Transverse colon (tissue), 4 donors: Measurements from ENCODE around the gene ZBTB7A.

Source experiments
- POLR2A ChIP-seq: fragments of 450-650 bp; IDR thresholded peaks from one replicate; pipeline ENCODE4 v1.6.1; 2016; ENCODE audit warnings: antibody characterized with exemption, mild to moderate bottlenecking, moderate library complexity
- POLR2AphosphoS5 ChIP-seq, 3 donors: sonication (generic); formaldehyde crosslinking; IDR thresholded peaks; one replicate each; pipeline ENCODE4 v1.6.1; 2016; ENCODE audit warnings: antibody characterized with exemption in 3 of 3
- TF ChIP-seq, protein P1 (sequence below), 5 experiments: fragments of 200-600 bp in 3 of 5; fragments of 450-650 bp in 2 of 5; sonication (generic) in 3 of 5; IDR thresholded peaks; 1 replicate in 2 of 5; 2 replicates in 3 of 5; pipeline ENCODE4 v1.5.1; 2016 to 2017; ENCODE audit warnings: antibody characterized with exemption in 5 of 5, inconsistent platforms in 3 of 5, mild to moderate bottlenecking in 2 of 5, moderate library complexity in 1 of 5

DNA sequence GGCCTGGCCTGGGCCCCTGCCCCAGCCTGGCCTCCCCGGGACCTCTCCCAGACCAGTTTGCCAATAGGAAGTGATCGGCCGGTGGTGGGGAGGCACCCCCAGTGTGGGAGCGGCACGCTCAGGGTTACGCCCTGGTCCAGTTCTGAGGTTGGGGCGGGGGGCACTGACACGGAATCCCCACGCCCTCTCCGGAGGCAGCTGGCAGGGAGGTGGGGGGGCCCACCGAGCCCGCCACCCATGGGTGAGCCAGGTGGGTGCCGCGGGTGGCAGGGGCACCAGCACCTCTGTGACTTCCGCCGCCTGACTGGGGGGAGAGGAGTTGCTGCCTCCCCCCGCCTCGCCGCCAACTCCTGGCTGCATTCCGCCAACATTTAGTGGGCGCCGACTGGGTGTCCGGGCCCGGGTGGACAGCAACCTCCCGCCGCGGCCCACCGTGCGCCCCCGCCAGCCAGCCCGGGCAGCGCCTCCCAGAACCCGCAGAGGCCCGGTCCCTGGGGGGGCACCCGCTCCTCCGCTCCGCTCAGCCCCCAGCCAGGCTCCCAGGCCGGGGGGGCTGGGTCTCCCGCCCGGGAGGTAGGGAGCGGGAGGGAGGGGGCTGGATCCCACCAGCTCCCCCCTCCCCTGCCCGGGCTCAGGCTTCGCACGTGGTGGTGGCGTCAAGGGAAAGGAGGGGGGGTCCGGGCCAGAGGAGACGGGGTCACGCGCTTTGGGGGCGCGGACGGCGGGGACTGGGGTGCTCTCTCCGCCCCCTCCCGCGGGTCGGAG is 2.0 kb downstream of the ZBTB7A start:
- TF ChIP-seq, protein P1, sequence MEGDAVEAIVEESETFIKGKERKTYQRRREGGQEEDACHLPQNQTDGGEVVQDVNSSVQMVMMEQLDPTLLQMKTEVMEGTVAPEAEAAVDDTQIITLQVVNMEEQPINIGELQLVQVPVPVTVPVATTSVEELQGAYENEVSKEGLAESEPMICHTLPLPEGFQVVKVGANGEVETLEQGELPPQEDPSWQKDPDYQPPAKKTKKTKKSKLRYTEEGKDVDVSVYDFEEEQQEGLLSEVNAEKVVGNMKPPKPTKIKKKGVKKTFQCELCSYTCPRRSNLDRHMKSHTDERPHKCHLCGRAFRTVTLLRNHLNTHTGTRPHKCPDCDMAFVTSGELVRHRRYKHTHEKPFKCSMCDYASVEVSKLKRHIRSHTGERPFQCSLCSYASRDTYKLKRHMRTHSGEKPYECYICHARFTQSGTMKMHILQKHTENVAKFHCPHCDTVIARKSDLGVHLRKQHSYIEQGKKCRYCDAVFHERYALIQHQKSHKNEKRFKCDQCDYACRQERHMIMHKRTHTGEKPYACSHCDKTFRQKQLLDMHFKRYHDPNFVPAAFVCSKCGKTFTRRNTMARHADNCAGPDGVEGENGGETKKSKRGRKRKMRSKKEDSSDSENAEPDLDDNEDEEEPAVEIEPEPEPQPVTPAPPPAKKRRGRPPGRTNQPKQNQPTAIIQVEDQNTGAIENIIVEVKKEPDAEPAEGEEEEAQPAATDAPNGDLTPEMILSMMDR (IDR thresholded peaks at IDR 0.05) = no peak
- TF ChIP-seq POLR2AphosphoS5 (IDR thresholded peaks at IDR 0.05) (peak in 2 of 3 donors; percentile 39 to 77), POLR2A (peak; percentile 70)
